NCI-H345 treated with DMSO at 0.1 percent for 48 hours (cell line): ENCODE data around the gene MBTPS1.

Experiments
- DNase-seq: peaks from one replicate; lab custom pipeline; 2025; ENCODE audit not compliant: unreplicated experiment; lab: John Stamatoyannopoulos, UW

MBTPS1 gene

DNA sequence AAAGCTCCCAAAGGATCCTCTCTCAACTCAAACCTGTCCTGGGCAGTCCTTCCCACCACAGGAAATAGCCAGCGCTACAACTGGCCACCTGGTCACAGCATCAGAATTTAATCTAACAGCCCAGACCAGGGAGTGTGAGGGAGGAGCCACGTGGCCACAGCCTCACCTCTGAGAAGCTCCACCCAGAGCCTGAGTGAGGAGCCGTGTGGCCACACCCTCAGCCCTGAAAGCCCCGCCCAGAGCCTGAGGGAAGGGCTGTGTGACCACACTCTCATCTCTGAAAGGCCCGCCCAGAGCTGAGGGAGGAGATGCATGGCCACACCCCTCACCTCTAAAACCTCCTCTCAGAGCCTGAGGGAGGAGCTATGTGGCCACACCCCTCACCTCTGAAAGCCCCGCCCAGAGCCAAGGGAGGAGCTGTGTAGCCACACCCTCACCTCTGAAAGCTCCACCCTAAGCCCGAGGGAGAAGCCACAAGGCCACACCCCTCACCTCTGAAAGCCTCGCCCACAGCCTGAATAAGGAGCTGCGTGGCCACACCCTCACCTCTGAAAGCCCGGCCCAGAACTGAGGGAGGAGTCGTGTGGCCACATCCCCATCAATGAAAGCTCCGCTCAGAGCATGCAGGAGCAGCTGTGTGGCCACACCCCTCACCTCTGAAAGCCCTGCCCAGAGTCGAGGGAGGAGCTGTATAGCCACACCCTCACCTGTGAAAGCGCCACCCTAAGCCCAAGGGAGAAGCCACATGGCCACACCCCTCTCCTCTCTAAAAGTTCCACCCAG lies 102.8 kb downstream of the MBTPS1 start:
- DNase-seq: no peak

DNA sequence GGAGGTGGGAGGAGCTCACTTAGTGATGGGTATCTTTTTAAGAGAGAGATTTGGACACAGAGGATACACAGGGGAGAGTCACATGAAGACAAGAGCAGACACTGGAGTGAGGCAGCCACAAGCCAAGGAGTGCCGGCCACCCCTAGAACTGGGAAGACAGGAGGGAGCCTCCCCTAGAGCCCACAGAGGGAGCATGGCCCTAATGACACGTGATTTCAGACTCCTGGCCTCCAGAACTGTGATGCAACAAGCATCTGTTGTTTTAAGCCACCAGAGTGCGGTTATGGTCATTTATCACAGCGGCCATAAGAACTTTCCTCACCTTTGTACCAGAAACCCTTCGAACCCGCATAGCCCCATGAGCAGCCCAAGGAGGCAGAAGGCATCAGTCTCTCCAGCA lies 107.5 kb downstream of the MBTPS1 start:
- DNase-seq: no peak

DNA sequence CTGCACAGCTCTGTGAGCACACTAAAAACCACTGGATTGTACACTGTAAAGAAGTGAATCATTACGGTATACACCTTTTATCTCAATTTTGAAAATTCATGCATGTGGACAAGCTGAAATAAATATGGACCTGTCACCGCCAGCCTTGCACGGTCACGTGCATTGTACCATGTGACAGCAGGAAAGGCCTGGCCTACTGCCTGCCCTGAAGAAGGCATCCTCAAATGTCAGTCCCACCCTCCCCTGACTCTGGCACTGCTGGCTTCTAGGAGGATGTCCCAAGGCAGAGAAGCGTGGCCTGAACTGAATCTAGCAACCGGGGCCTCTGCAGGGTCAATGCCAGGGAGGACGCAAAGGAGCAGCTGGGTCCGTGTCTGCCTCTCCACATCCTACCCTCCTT lies 108.8 kb downstream of the MBTPS1 start:
- DNase-seq: no peak

DNA sequence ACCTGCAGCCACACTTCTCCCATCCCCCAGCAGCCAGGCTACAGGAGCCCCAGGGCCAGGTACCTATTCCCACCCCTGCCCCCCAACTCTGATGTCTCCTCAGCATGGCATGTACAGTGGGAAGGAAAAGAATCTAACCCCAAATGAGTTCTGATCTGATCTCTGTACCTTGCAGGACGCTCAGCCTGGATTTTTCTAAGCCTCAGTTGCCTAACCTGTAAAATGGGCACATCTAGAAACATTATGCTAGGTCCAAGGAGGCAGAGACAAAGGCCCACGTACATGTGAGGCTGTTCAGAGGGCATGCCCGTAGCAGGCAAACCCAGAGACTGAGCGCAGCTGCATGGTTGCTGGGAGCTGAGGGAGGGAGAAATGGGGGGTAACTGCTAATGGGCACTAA lies 109.2 kb downstream of the MBTPS1 start:
- no peak for DNase-seq

DNA sequence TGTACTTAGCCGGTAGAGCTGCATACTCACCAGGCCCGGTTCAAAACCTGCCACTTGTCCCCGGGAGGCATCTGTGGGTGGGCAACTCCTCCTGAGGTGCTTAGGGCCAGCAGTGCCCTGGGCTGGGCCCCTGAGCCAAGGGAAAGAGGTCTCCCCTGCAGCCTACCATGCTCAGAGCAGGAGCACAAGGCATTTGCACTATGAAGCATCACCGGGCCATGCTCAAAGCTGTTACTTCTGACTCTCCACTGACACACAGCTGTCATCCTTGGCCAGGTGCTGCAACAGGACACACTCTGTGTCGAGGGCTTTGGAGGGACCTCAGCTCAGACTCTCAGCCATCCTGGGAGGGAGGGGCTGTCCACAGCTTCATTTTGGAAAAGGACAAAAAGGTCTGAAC lies 111.4 kb downstream of the MBTPS1 start:
- no peak for DNase-seq

DNA sequence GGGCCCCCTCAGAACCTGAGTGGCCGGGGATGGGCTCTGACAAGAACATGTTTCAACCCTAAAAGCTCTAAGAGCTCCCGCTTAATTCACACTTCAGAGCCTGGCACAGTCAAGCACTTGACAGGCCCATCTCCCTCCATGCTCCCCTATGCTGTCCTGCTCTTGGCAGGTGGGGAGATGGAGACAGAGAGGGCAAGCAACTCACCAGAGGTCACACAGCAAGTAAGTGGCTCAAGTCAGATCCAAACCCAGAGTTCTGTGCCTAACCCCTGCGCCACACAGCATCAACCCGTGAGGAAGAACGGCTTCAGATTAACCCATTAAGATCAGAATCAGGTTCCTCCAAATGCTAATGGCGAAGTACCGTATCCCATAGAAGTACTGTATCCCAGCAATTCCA lies 112.3 kb downstream of the MBTPS1 start:
- no peak for DNase-seq
